ENCODE results near the gene ZDHHC11B.
"Not testable (repeated sequence)": the region's sequence is repeated elsewhere in the genome, so short reads cannot be mapped to it uniquely, and the experiment has no call there.

DNA sequence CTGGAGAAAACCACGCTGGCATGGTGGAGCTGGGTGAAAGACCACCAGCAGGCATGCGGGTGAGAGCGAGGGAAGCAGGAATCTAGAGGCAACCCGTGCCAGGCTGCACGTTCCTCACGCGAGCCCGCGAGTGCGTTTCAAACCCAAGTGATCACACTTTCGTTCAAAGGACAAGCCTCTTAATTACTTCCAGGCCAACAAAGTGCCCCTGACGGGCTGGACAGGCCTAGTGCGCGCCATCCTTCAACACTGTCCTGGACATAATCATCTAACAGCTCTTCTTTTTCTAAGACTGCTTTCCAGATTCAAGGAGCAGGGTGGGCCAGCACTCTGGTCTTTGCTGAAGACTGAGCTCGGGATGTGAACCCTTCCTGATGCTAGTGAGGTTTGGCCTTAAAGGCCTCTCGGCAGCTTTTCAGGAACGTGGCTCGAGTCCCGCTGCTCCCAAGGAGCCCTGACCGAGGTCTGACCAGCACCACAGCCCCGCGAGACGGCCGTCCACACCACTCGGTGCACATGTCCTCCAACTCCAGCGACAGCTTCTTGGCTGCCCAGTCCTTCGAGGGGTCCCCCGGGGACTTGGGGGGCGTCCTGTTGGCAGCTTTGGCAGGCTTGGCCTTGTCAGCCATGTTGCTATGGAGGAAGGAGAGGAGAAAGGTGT, 14.9 kb downstream of the ZDHHC11B start:
- TF ChIP-seq POLR2AphosphoS5 (IDR thresholded peaks at IDR 0.05); SMC3 (conservative IDR thresholded peaks at IDR 0.05; ENCODE audit: poor library complexity); RAD21 (conservative IDR thresholded peaks at IDR 0.05); EZH2 (IDR thresholded peaks at IDR 0.05; ENCODE audit: borderline replicate concordance, insufficient read depth, low read length, poor library complexity, severe bottlenecking): not testable (repeated sequence)
- TF ChIP-seq, protein P1, sequence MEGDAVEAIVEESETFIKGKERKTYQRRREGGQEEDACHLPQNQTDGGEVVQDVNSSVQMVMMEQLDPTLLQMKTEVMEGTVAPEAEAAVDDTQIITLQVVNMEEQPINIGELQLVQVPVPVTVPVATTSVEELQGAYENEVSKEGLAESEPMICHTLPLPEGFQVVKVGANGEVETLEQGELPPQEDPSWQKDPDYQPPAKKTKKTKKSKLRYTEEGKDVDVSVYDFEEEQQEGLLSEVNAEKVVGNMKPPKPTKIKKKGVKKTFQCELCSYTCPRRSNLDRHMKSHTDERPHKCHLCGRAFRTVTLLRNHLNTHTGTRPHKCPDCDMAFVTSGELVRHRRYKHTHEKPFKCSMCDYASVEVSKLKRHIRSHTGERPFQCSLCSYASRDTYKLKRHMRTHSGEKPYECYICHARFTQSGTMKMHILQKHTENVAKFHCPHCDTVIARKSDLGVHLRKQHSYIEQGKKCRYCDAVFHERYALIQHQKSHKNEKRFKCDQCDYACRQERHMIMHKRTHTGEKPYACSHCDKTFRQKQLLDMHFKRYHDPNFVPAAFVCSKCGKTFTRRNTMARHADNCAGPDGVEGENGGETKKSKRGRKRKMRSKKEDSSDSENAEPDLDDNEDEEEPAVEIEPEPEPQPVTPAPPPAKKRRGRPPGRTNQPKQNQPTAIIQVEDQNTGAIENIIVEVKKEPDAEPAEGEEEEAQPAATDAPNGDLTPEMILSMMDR (IDR thresholded peaks at IDR 0.05; ENCODE audit: poor library complexity, severe bottlenecking), result not testable (repeated sequence)
